Measurements from ENCODE around the gene FAM76A. TPM values are rescaled to one million over a fixed set of nuclear protein-coding genes. Genes with fewer than 3 reads are reported as not detected.
"Not testable (repeated sequence)": the region's sequence is repeated elsewhere in the genome, so short reads cannot be mapped to it uniquely, and the experiment has no call there.

Gene FAM76A
- total and polyA plus RNA-seq, 7 experiments from 2014 or later = 9.0 to 25.2 (median 17.4) TPM

DNA sequence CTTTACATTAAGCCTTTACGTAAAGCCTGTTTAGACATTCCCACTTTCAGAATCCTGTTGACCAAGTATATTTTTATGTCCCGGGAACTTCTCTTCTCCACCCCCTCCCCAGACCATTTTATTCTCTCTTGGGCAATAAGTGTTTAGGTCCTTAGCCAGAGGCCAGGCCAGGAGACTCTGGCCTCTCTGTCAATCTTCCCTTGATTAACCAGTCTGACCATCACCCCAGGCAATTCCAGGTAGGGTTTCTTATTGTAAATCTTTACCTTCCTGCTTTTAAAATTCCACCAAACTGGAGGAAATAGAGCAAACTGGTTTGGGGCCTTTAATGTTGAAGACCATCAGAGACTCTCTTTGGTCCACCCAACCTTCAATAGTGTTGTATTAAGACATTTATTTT is 41.6 kb upstream of the FAM76A start:
- H3K4me1 Mint-ChIP-seq = peaks cover 0 to 1% (median 0%) of the 10 kb centered on the region in 7 donors
- Histone ChIP-seq H3K9me3 (ENCODE audit: control insufficient read depth in 2 of 3, low read length in 3 of 3) (peaks cover 0 to 16% (median 0%) of the 10 kb centered on the region in 3 experiments), H3K4me3 (ENCODE audit: low read length) (no peak overlapping the region), H3K4me1 (ENCODE audit: control insufficient read depth in 2 of 2, insufficient read depth in 2 of 2, low read length in 2 of 2) (no peaks in the 10 kb centered on the region), H3K27me3 (ENCODE audit: control insufficient read depth in 2 of 2, insufficient read depth in 2 of 2, low read length in 2 of 2) (no peaks in the 10 kb centered on the region), H3K27ac (ENCODE audit: low read depth, low read length) (no peak overlapping the region), H3K36me3 (ENCODE audit: control insufficient read depth in 2 of 3, insufficient read depth in 3 of 3, low read length in 3 of 3) (no peaks in the 10 kb centered on the region)
- no peak overlapping the region for H3K4me3 Mint-ChIP-seq
- ChIA-PET POLR2A (no interaction called here), CTCF (no interaction called here)
- peaks cover 0 to 36% (median 16%) of the 10 kb centered on the region in 11 donors for H3K9me3 Mint-ChIP-seq
- peaks cover 0 to 10% (median 0%) of the 10 kb centered on the region in 5 donors for H3K27me3 Mint-ChIP-seq
- ATAC-seq (no peak), DNase-seq (no peak)
- H3K27ac Mint-ChIP-seq = no peak overlapping the region
- intact Hi-C loops (cut with micrococcal nuclease) = no loop called here
- peaks cover 5 to 14% (median 8%) of the 10 kb centered on the region in 5 donors for H3K36me3 Mint-ChIP-seq

DNA sequence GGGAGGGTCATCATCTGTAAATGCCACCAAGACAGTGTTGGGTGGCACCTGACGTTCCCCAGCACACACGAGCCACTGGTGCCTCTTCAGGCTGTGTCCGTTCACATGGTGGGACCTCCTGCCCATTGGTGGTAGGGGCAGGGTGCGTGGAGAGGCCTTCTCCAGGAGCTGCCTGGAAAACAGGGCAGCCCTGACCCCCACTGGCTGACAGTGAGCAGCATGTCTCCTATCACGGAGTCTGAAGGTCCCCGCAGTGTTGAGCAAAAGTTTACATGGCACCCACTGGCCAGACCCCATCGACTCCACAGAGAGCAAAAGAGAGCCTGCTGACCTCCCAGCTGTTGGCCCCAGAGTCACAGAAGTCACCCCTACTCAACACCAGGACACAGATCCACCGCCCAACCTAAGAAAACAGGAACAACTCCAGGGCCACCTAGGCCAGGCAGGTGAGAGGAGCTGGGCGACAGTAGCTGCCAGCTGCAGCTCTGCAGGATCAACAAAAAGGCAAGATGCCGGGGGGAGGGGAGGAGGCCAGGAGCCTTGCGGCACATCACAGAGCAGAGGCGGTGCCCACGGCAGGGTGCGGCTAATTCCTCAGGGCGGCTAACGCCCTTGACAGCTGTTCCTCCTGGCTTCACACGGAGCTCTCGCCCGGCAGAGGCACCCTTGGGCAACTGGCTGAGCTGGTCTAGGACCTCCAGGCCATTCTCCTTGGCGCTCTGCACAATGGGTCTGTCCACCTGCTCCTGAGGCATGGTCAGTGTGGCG is 39.4 kb upstream of the FAM76A start:
- H3K9me3 ChIP-seq (ENCODE audit: control insufficient read depth in 2 of 3, low read length in 3 of 3) = peaks cover 0 to 9% (median 0%) of the 10 kb centered on the region in 3 experiments
- H3K27ac Mint-ChIP-seq = no peak overlapping the region
- no peaks in the 10 kb centered on the region for H3K4me1 ChIP-seq (ENCODE audit: control insufficient read depth in 2 of 2, insufficient read depth in 2 of 2, low read length in 2 of 2)
- H3K4me3 ChIP-seq (ENCODE audit: low read length) = no peak overlapping the region
- peaks cover 0 to 11% (median 0%) of the 10 kb centered on the region in 7 donors for H3K4me1 Mint-ChIP-seq
- CTCF ChIA-PET = no interaction called here
- peaks cover 0 to 14% (median 3%) of the 10 kb centered on the region in 5 donors for H3K27me3 Mint-ChIP-seq
- ATAC-seq (no peak), DNase-seq (no peak)
- H3K36me3 Mint-ChIP-seq = peaks cover 3 to 12% (median 4%) of the 10 kb centered on the region in 5 donors
- H3K4me3 Mint-ChIP-seq = no peak overlapping the region
- POLR2A ChIA-PET = no interaction called here
- peaks cover 0 to 16% (median 9%) of the 10 kb centered on the region in 11 donors for H3K9me3 Mint-ChIP-seq
- H3K36me3 ChIP-seq (ENCODE audit: control insufficient read depth in 2 of 3, insufficient read depth in 3 of 3, low read length in 3 of 3) = no peaks in the 10 kb centered on the region
- intact Hi-C loops (cut with micrococcal nuclease) = no loop called here
- no peaks in the 10 kb centered on the region for H3K27me3 ChIP-seq (ENCODE audit: control insufficient read depth in 2 of 2, insufficient read depth in 2 of 2, low read length in 2 of 2)
- no peak overlapping the region for H3K27ac ChIP-seq (ENCODE audit: low read depth, low read length)

GRCh38 chr1:27687906-27688305 is 37.9 kb upstream of the FAM76A start:
- CTCF ChIA-PET = no interaction called here
- Mint-ChIP-seq H3K4me3 (no peak overlapping the region), H3K4me1 (peaks cover 0 to 11% (median 0%) of the 10 kb centered on the region in 7 donors), H3K9me3 (peaks cover 0 to 4% (median under 1%) of the 10 kb centered on the region in 11 donors), H3K27ac (no peak overlapping the region), H3K27me3 (peaks cover 0 to 19% (median 3%) of the 10 kb centered on the region in 5 donors), H3K36me3 (peaks cover 0 to 5% (median 0%) of the 10 kb centered on the region in 5 donors)
- no peaks in the 10 kb centered on the region for H3K4me1 ChIP-seq (ENCODE audit: control insufficient read depth in 2 of 2, insufficient read depth in 2 of 2, low read length in 2 of 2)
- POLR2A ChIA-PET = no interaction called here
- DNase-seq (no peak), ATAC-seq (no peak)
- no peaks in the 10 kb centered on the region for H3K36me3 ChIP-seq (ENCODE audit: control insufficient read depth in 2 of 3, insufficient read depth in 3 of 3, low read length in 3 of 3)
- no peak overlapping the region for H3K4me3 ChIP-seq (ENCODE audit: low read length)
- no peaks in the 10 kb centered on the region for H3K27me3 ChIP-seq (ENCODE audit: control insufficient read depth in 2 of 2, insufficient read depth in 2 of 2, low read length in 2 of 2)
- intact Hi-C loops (cut with micrococcal nuclease) = no loop called here
- H3K27ac ChIP-seq (ENCODE audit: low read depth, low read length) = no peak overlapping the region
- no peaks in the 10 kb centered on the region for H3K9me3 ChIP-seq (ENCODE audit: control insufficient read depth in 2 of 3, low read length in 3 of 3)

GRCh38 chr1:27689423-27690173 is 36.2 kb upstream of the FAM76A start:
- no peaks in the 10 kb centered on the region for H3K36me3 ChIP-seq (ENCODE audit: control insufficient read depth in 2 of 3, insufficient read depth in 3 of 3, low read length in 3 of 3)
- Mint-ChIP-seq H3K27ac (peak overlapping the region in 2 of 9 donors; percentile 34 to 79), H3K4me3 (peak overlapping the region in 1 of 10 donors; percentile 7), H3K4me1 (peaks cover 0 to 11% (median 0%) of the 10 kb centered on the region in 7 donors), H3K36me3 (peaks cover 0 to 5% (median 0%) of the 10 kb centered on the region in 5 donors), H3K9me3 (peaks cover 0 to 4% (median 0%) of the 10 kb centered on the region in 11 donors), H3K27me3 (peaks cover 0 to 21% (median 0%) of the 10 kb centered on the region in 5 donors)
- no peak for DNase-seq
- intact Hi-C loops (cut with micrococcal nuclease) = no loop called here
- ChIA-PET POLR2A (no interaction called here), CTCF (no interaction called here)
- H3K4me1 ChIP-seq (ENCODE audit: control insufficient read depth in 2 of 2, insufficient read depth in 2 of 2, low read length in 2 of 2) = no peaks in the 10 kb centered on the region
- H3K9me3 ChIP-seq (ENCODE audit: control insufficient read depth in 2 of 3, low read length in 3 of 3) = no peaks in the 10 kb centered on the region
- no peak for ATAC-seq
- H3K4me3 ChIP-seq (ENCODE audit: low read length) = no peak overlapping the region
- no peak overlapping the region for H3K27ac ChIP-seq (ENCODE audit: low read depth, low read length)
- H3K27me3 ChIP-seq (ENCODE audit: control insufficient read depth in 2 of 2, insufficient read depth in 2 of 2, low read length in 2 of 2) = no peaks in the 10 kb centered on the region

DNA sequence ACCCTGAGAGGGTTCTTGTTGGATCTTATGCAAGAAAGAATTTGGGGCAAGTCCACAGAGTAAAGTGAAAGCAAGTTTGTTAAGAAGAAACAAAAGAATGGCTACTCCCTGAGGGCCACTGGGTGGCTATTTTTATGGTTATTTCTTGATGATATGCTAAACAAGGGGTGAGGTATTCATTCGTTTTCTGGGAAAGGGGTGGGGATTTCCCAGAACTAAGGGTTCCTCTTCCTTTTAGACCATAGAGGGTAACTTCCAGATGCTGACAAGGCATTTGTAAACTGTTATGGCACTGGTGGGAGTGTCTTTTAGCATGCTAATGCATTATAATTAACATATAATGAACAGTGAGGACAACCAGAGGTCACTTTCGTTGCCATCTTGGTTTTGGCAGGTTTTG is 35.6 kb upstream of the FAM76A start:
- Mint-ChIP-seq H3K4me3 (no peak overlapping the region), H3K4me1 (peaks cover 0 to 11% (median 0%) of the 10 kb centered on the region in 7 donors), H3K27ac (no peak overlapping the region), H3K9me3 (peaks cover 0 to 4% (median 0%) of the 10 kb centered on the region in 11 donors), H3K36me3 (peaks cover 0 to 5% (median 0%) of the 10 kb centered on the region in 5 donors), H3K27me3 (peaks cover 0 to 19% (median 0%) of the 10 kb centered on the region in 5 donors)
- DNase-seq (no peak), ATAC-seq (no peak)
- no peaks in the 10 kb centered on the region for H3K36me3 ChIP-seq (ENCODE audit: control insufficient read depth in 2 of 3, insufficient read depth in 3 of 3, low read length in 3 of 3)
- no peaks in the 10 kb centered on the region for H3K9me3 ChIP-seq (ENCODE audit: control insufficient read depth in 2 of 3, low read length in 3 of 3)
- no peaks in the 10 kb centered on the region for H3K4me1 ChIP-seq (ENCODE audit: control insufficient read depth in 2 of 2, insufficient read depth in 2 of 2, low read length in 2 of 2)
- intact Hi-C loops (cut with micrococcal nuclease) = no loop called here
- H3K4me3 ChIP-seq (ENCODE audit: low read length) = no peak overlapping the region
- ChIA-PET CTCF (no interaction called here), POLR2A (no interaction called here)
- H3K27ac ChIP-seq (ENCODE audit: low read depth, low read length) = no peak overlapping the region
- no peaks in the 10 kb centered on the region for H3K27me3 ChIP-seq (ENCODE audit: control insufficient read depth in 2 of 2, insufficient read depth in 2 of 2, low read length in 2 of 2)

- H3K27ac Mint-ChIP-seq; DNase-seq; H3K27me3 ChIP-seq (ENCODE audit: control insufficient read depth in 2 of 2, insufficient read depth in 2 of 2, low read length in 2 of 2); H3K4me3 Mint-ChIP-seq; H3K27ac ChIP-seq (ENCODE audit: low read depth, low read length); H3K9me3 ChIP-seq (ENCODE audit: control insufficient read depth in 2 of 3, low read length in 3 of 3); H3K4me1 ChIP-seq (ENCODE audit: control insufficient read depth in 2 of 2, insufficient read depth in 2 of 2, low read length in 2 of 2); H3K4me1 Mint-ChIP-seq; ATAC-seq; intact Hi-C loops (cut with micrococcal nuclease); H3K4me3 ChIP-seq (ENCODE audit: low read length); CTCF ChIA-PET; H3K36me3 ChIP-seq (ENCODE audit: control insufficient read depth in 2 of 3, insufficient read depth in 3 of 3, low read length in 3 of 3); H3K36me3 Mint-ChIP-seq; POLR2A ChIA-PET: not testable (repeated sequence)
- Mint-ChIP-seq H3K27me3 (peaks cover 0 to 35% (median 12%) of the 10 kb centered on the region in 5 donors), H3K9me3 (peaks cover 0 to 13% (median 3%) of the 10 kb centered on the region in 11 donors)
Observed at GRCh38 chr1:27696835-27697234, 28.9 kb upstream of the FAM76A start.

Measured in naive thymus-derived CD4-positive, alpha-beta T cell (primary cell).